ENCODE measurements around the gene PKMYT1. TPM values are rescaled to one million over a fixed set of nuclear protein-coding genes. Genes with fewer than 3 reads are reported as not detected.

PKMYT1 gene
- total and polyA plus RNA-seq, 9 of the 15 experiments (the other 6 are each of a cell fraction or from before 2014, with no cell fraction given) = 8.7 to 201 (median 37.8) TPM

- no peak for TF ChIP-seq FOXJ2 (tag; IDR thresholded peaks at IDR 0.05)
- no peak for TF ChIP-seq TSC22D4 (tag; IDR thresholded peaks at IDR 0.05)
- TF ChIP-seq ZNF431 (CRISPR knock-in tag; IDR thresholded peaks at IDR 0.05) = no peak; the same call in 1 of the 2 replicates
- TF ChIP-seq ETV6 (IDR thresholded peaks at IDR 0.05; ENCODE audit: borderline replicate concordance in 1 of 2, low read depth in 2 of 2, low read length in 1 of 2) = no peak; a peak in 1 of 4 replicates
- no peak for TF ChIP-seq ETV6 (CRISPR knock-in tag; IDR thresholded peaks at IDR 0.05; ENCODE audit: borderline replicate concordance)
- TF ChIP-seq ZNF449 (CRISPR knock-in tag; IDR thresholded peaks at IDR 0.05) = no peak
- TF ChIP-seq KLF6 (CRISPR knock-in tag; IDR thresholded peaks at IDR 0.05; ENCODE audit: borderline replicate concordance) = no peak
- TF ChIP-seq PHF21A (IDR thresholded peaks at IDR 0.05; ENCODE audit: borderline replicate concordance, low read depth) = 0 out of 2 replicates have a peak, but pooled peaks have one; percentile 33
- no peak for TF ChIP-seq ZNF280A (IDR thresholded peaks at IDR 0.05; ENCODE audit: low read depth, partially characterized antibody)
- no peak for TF ChIP-seq HDAC8 (tag; IDR thresholded peaks at IDR 0.05)
- TF ChIP-seq GTF2A2 (tag; IDR thresholded peaks at IDR 0.05) = no peak
- peak; percentile 31; the same call in 1 of the 2 replicates for TF ChIP-seq ZNF592 (IDR thresholded peaks at IDR 0.05)
- no peak for TF ChIP-seq HMBOX1 (IDR thresholded peaks at IDR 0.05)
- TF ChIP-seq CSDE1 (IDR thresholded peaks at IDR 0.05) = no peak
- no peak for TF ChIP-seq PCBP1 (IDR thresholded peaks at IDR 0.05; ENCODE audit: low read depth, low read length, poor library complexity, severe bottlenecking)
- TF ChIP-seq TBL1XR1 (IDR thresholded peaks at IDR 0.05; ENCODE audit: low read length in 2 of 2) = no peak
- no peak for TF ChIP-seq ZNF165 (CRISPR knock-in tag; IDR thresholded peaks at IDR 0.05; ENCODE audit: borderline replicate concordance)
These were observed 10.4 kb downstream of the PKMYT1 start (continued) for GRCh38 chr16:2969545-2970521.
